ENCODE measurements around the gene PCDH10. TPM values are rescaled to one million over a fixed set of nuclear protein-coding genes. Genes with fewer than 3 reads are reported as not detected.

The PCDH10 gene
- polyA plus RNA-seq, 1 experiment, result 31.1 TPM

- POLR2A ChIA-PET, result no interaction called here
- CTCF ChIA-PET, result no interaction called here
- TF ChIP-seq, protein P1, sequence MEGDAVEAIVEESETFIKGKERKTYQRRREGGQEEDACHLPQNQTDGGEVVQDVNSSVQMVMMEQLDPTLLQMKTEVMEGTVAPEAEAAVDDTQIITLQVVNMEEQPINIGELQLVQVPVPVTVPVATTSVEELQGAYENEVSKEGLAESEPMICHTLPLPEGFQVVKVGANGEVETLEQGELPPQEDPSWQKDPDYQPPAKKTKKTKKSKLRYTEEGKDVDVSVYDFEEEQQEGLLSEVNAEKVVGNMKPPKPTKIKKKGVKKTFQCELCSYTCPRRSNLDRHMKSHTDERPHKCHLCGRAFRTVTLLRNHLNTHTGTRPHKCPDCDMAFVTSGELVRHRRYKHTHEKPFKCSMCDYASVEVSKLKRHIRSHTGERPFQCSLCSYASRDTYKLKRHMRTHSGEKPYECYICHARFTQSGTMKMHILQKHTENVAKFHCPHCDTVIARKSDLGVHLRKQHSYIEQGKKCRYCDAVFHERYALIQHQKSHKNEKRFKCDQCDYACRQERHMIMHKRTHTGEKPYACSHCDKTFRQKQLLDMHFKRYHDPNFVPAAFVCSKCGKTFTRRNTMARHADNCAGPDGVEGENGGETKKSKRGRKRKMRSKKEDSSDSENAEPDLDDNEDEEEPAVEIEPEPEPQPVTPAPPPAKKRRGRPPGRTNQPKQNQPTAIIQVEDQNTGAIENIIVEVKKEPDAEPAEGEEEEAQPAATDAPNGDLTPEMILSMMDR (IDR thresholded peaks at IDR 0.05; ENCODE audit: insufficient read depth, low read depth, low read length), result no peak
- Histone ChIP-seq H3K27me3 (ENCODE audit: control insufficient read depth, insufficient read depth, low read length) (no peaks in the 10 kb centered on the region), H3K4me3 (ENCODE audit: low read depth, low read length) (no peak overlapping the region), H3K36me3 (ENCODE audit: control insufficient read depth, insufficient read depth, low read length) (no peaks in the 10 kb centered on the region)
- no peak for DNase-seq (ENCODE audit: low read depth)
These were observed 12.3 kb upstream of the PCDH10 start for GRCh38 chr4:133136833-133137232.

- ChIA-PET CTCF (interaction anchor here (0.6 to 1.7 kb wide), 2 partner anchors 9 to 30 kb away, joined by 3 to 5 read pairs; no protein-coding TSS in a partner anchor), POLR2A (no interaction called here)
- no peak for DNase-seq (ENCODE audit: low read depth)
- Histone ChIP-seq H3K4me3 (ENCODE audit: low read depth, low read length) (no peak overlapping the region), H3K36me3 (ENCODE audit: control insufficient read depth, insufficient read depth, low read length) (no peaks in the 10 kb centered on the region), H3K27me3 (ENCODE audit: control insufficient read depth, insufficient read depth, low read length) (no peaks in the 10 kb centered on the region)
- TF ChIP-seq, protein P1 (IDR thresholded peaks at IDR 0.05; ENCODE audit: insufficient read depth, low read depth, low read length), result no peak
These were observed 11.5 kb upstream of the PCDH10 start for GRCh38 chr4:133137571-133137970.

DNA sequence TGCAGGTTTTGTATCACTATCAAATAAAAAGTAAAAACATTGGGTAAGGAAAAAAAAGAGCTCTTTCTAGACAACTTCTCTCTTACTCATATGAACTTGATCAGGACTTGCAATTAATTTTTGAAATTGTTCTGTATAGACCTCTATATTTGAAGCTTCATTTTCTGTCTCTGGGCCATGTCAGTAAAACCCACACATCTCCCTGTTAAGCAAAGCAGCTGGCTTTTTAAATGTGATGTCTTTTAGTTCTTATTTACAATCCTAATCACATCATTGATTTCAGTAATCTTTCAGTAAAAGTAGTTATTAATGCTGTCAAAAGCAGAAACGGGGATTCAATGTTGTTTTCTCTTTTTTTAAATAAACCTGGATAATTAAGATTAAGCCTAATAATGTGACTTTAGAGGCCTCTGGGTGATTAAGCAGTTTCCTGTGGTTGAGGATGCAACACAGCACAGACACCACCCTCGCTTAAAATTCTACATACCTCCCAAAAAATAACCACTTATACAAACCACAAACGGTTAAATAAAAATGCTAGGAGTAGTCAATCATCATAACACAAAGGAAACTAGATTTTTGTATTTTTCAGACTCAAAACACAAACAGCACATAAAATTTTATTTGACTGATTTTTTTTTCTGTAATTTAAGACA, 5.2 kb upstream of the PCDH10 start:
- H3K4me3 ChIP-seq (ENCODE audit: low read depth, low read length), result no peak overlapping the region
- ChIA-PET POLR2A (interaction anchor here (0.6 kb wide), 1 partner anchor 96 kb away, joined by 3 read pairs; no protein-coding TSS in a partner anchor), CTCF (no interaction called here)
- H3K36me3 ChIP-seq (ENCODE audit: control insufficient read depth, insufficient read depth, low read length), result no peaks in the 10 kb centered on the region
- TF ChIP-seq, protein P1 (IDR thresholded peaks at IDR 0.05; ENCODE audit: insufficient read depth, low read depth, low read length), result no peak
- no peak for DNase-seq (ENCODE audit: low read depth)
- no peaks in the 10 kb centered on the region for H3K27me3 ChIP-seq (ENCODE audit: control insufficient read depth, insufficient read depth, low read length)

- Histone ChIP-seq H3K4me3 (ENCODE audit: low read depth, low read length) (no peak overlapping the region), H3K36me3 (ENCODE audit: control insufficient read depth, insufficient read depth, low read length) (no peaks in the 10 kb centered on the region), H3K27me3 (ENCODE audit: control insufficient read depth, insufficient read depth, low read length) (peaks cover 3% of the 10 kb centered on the region)
- TF ChIP-seq, protein P1 (IDR thresholded peaks at IDR 0.05; ENCODE audit: insufficient read depth, low read depth, low read length), result no peak
- DNase-seq (ENCODE audit: low read depth), result no peak
- CTCF ChIA-PET, result interaction anchor here (1.5 kb wide), 1 partner anchor 8 kb away, joined by 5 read pairs; no protein-coding TSS in a partner anchor
- POLR2A ChIA-PET, result no interaction called here
These were observed 3.9 kb upstream of the PCDH10 start for GRCh38 chr4:133145241-133145640.

DNA sequence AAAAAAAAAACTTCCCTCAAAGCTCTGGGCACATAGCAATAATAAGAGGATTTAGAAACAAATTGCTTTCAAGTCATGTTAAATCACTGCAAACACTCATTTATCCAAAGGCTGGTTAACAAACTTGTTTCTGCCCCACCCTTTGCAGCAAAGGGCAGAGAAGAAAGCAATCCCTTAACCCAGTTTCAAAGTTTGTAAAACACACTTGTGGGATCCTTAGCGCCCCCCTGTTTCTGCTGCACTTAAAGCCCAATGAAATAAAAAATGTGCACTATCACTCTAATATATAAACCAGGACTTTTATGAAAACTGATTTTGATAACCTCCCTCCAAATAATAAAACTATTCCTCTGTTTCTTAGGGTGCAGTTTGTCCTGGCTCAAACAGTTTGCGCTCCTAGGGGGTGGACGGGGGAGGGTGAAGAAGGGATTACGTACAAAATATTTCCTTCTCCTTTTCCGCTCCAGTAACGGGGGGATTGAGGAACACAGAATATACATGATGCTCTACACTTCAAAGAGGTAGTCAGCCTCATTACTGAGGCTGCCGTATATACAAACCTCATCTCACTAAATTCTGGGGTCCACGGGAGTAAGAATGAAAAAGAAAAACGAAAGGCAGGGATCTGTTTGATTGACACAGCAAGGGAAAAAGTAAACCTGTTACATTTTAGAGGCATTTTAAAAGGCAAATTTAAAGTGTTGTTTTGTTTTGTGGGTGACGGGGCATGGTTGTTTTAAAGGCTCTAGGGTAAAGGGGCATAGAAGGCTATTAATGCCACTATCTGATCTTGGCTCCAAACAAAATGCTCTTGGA, 3.1 kb upstream of the PCDH10 start:
- Histone ChIP-seq H3K36me3 (ENCODE audit: control insufficient read depth, insufficient read depth, low read length) (no peaks in the 10 kb centered on the region), H3K27me3 (ENCODE audit: control insufficient read depth, insufficient read depth, low read length) (peaks cover 3% of the 10 kb centered on the region), H3K4me3 (ENCODE audit: low read depth, low read length) (peak overlapping the region; percentile 58)
- ChIA-PET CTCF (interaction anchor here (0.5 to 1.9 kb wide), 20 partner anchors 8 to 1791 kb away, joined by 3 to 9 read pairs (median 4); no protein-coding TSS in a partner anchor), POLR2A (no interaction called here)
- DNase-seq (ENCODE audit: low read depth), result no peak
- TF ChIP-seq, protein P1 (IDR thresholded peaks at IDR 0.05; ENCODE audit: insufficient read depth, low read depth, low read length), result no peak
